Smooth muscle cell (in vitro differentiated cells): ENCODE results near the gene KRTAP13-1. TPM values are rescaled to one million over a fixed set of nuclear protein-coding genes. Genes with fewer than 3 reads are reported as not detected.

Experiments used
- DNase-seq: peaks from one replicate; lab custom pipeline; 2025; ENCODE audit not compliant: unreplicated experiment; lab: John Stamatoyannopoulos, UW
- H2AFZ ChIP-seq: fragments of 200-600 bp; sonication (generic); 2 replicates; pipeline ENCODE4 v1.6.0; 2016; ENCODE audit warnings: antibody characterized with exemption, low read depth, mild to moderate bottlenecking
- H3F3A ChIP-seq: fragments of 200-600 bp; sonication (generic); 2 replicates; pipeline ENCODE4 v1.6.0; 2017; ENCODE audit warnings: antibody characterized with exemption, low read depth
- H3K27ac ChIP-seq: fragments of 200-600 bp; sonication (generic); 2 replicates; pipeline ENCODE4 v1.5.1; 2016; ENCODE audit warnings: low read depth, mild to moderate bottlenecking
- H3K27me3 ChIP-seq: fragments of 200-600 bp; sonication (generic); 2 replicates; pipeline ENCODE4 v1.6.1; 2016; ENCODE audit warnings: low read depth, mild to moderate bottlenecking
- H3K36me3 ChIP-seq: fragments of 200-600 bp; sonication (generic); 2 replicates; pipeline ENCODE4 v1.5.1; 2016; ENCODE audit warnings: low read depth
- H3K4me1 ChIP-seq: fragments of 200-600 bp; sonication (generic); 2 replicates; pipeline ENCODE4 v1.5.1; 2016; ENCODE audit warnings: low read depth
- H3K4me2 ChIP-seq: fragments of 200-600 bp; sonication (generic); 2 replicates; pipeline ENCODE4 v1.6.0; 2016; ENCODE audit warnings: mild to moderate bottlenecking
- H3K4me3 ChIP-seq: fragments of 200-600 bp; sonication (generic); 2 replicates; pipeline ENCODE4 v1.5.1; 2016; ENCODE audit warnings: mild to moderate bottlenecking
- H3K79me2 ChIP-seq: fragments of 200-600 bp; sonication (generic); 2 replicates; pipeline ENCODE4 v1.6.0; 2016; ENCODE audit warnings: low read depth, mild to moderate bottlenecking
- H3K9ac ChIP-seq: fragments of 200-600 bp; sonication (generic); 2 replicates; pipeline ENCODE4 v1.6.0; 2016; ENCODE audit warnings: low read depth
- H3K9me3 ChIP-seq: fragments of 200-600 bp; sonication (generic); replicated peaks from 2 replicates; pipeline ENCODE4 v1.5.1; 2016; ENCODE audit warnings: low read depth
- H4K20me1 ChIP-seq: fragments of 200-600 bp; sonication (generic); 2 replicates; pipeline ENCODE4 v1.6.0; 2016; ENCODE audit warnings: low read depth
- WGBS: methylation state at CpG from one replicate; pipeline ENCODE4 v1.1.7; 2016; ENCODE audit warnings: low lambda C conversion rate; 5-methylcytosine and 5-hydroxymethylcytosine counted together
- polyA plus RNA-seq: library from polyadenylated mRNA; unstranded; fragments of >200 nt; fragmentation: Nextera tagmentation; extraction: Ambion mirVana; gene quantifications from 2 replicates; pipeline ENCODE4 v1.2.1, GENCODE V29; 2016
- total RNA-seq: library from RNA; depleted of rRNA; stranded (reverse); fragments of >200 nt; gene quantifications from 2 replicates; pipeline ENCODE4 v1.2.3, GENCODE V29; 2014
- TF ChIP-seq, protein P1 (sequence below): fragments of 200-600 bp; sonication (generic); IDR thresholded peaks from 2 replicates; pipeline ENCODE4 v1.5.1; 2017; ENCODE audit warnings: borderline replicate concordance, mild to moderate bottlenecking, antibody characterized with exemption; ENCODE audit not compliant: insufficient read depth, poor library complexity, severe bottlenecking

KRTAP13-1 gene
- total and polyA plus RNA-seq, 2 experiments from 2014 or later: not detected

DNA sequence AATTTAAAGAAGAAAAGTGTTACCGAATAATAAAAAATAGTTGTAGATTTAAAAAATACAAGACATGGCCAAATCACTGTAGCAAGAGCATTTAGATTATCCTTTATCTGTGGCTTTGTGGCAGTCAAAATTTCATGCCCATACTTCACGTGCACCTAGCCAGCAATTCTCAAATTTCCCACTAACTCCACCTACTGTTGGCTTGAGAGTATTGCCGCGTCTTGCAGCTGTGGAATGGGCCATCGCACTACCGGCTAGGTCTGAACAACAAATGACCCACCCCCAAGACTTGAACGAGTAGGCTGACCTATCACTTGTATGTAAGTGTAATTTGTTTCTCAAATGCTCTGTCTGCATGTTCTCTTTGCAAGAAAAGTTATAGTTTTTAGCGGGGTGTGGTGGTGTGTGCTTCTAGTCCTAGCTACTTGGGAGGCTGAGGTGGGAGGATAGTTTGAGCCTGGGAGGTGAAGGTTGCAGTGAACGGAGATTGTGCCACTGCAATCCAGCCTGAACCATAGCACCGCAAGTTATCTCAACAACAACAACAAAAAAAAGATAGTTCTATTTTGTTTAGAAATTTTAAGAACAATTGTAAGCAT lies 38.3 kb downstream of the KRTAP13-1 start:
- TF ChIP-seq, protein P1, sequence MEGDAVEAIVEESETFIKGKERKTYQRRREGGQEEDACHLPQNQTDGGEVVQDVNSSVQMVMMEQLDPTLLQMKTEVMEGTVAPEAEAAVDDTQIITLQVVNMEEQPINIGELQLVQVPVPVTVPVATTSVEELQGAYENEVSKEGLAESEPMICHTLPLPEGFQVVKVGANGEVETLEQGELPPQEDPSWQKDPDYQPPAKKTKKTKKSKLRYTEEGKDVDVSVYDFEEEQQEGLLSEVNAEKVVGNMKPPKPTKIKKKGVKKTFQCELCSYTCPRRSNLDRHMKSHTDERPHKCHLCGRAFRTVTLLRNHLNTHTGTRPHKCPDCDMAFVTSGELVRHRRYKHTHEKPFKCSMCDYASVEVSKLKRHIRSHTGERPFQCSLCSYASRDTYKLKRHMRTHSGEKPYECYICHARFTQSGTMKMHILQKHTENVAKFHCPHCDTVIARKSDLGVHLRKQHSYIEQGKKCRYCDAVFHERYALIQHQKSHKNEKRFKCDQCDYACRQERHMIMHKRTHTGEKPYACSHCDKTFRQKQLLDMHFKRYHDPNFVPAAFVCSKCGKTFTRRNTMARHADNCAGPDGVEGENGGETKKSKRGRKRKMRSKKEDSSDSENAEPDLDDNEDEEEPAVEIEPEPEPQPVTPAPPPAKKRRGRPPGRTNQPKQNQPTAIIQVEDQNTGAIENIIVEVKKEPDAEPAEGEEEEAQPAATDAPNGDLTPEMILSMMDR: peak; percentile 59
- no peak overlapping the region for H3K4me2 ChIP-seq
- no peaks in the 10 kb centered on the region for H3F3A ChIP-seq
- no peak for DNase-seq
- H3K9ac ChIP-seq: no peak overlapping the region
- H3K27me3 ChIP-seq: peaks cover 4% of the 10 kb centered on the region
- no peak overlapping the region for H3K27ac ChIP-seq
- no peak overlapping the region for H2AFZ ChIP-seq
- H3K4me1 ChIP-seq: no peaks in the 10 kb centered on the region
- no peaks in the 10 kb centered on the region for H3K36me3 ChIP-seq
- no peak overlapping the region for H3K4me3 ChIP-seq
- H3K9me3 ChIP-seq: no peaks in the 10 kb centered on the region
- H4K20me1 ChIP-seq: no peaks in the 10 kb centered on the region
- WGBS: 24% methylated on average over 10 of the region's 10 CpGs
- no peaks in the 10 kb centered on the region for H3K79me2 ChIP-seq

DNA sequence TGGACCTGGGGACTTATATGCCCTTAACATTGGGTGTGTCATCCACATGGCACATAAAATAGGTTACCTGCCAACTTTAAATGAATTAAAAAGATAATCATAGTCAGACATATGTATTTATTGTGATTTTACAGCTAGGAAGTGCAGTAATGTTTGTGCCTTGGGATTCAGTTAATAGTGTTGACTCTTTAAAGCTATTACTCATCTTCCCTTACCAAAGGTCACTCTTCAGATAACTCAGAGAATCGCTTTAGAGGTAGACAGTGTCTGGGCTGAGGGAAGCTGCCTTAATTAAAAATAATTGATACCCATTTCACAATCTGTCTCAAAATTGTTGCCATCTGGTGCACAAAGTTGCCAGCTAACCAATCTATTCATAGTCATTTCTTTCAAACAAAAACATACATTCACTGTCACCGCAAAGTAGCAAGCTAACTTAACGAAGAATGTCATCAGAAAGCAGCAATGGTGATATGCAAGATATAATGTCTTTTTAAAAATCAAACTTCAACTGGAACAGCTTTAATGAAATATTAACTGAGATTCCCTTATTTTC lies 41.3 kb downstream of the KRTAP13-1 start:
- TF ChIP-seq, protein P1: no peak
- WGBS: 83% methylated on average over 3 of the region's 3 CpGs
- DNase-seq: no peak
- Histone ChIP-seq H3K36me3 (no peaks in the 10 kb centered on the region), H3K4me3 (no peak overlapping the region), H3K27me3 (peaks cover 4% of the 10 kb centered on the region), H3K4me2 (no peak overlapping the region), H3K9ac (no peak overlapping the region), H3K79me2 (no peaks in the 10 kb centered on the region), H3F3A (no peaks in the 10 kb centered on the region), H2AFZ (no peak overlapping the region), H4K20me1 (no peaks in the 10 kb centered on the region), H3K4me1 (no peaks in the 10 kb centered on the region), H3K27ac (no peak overlapping the region), H3K9me3 (no peaks in the 10 kb centered on the region)

DNA sequence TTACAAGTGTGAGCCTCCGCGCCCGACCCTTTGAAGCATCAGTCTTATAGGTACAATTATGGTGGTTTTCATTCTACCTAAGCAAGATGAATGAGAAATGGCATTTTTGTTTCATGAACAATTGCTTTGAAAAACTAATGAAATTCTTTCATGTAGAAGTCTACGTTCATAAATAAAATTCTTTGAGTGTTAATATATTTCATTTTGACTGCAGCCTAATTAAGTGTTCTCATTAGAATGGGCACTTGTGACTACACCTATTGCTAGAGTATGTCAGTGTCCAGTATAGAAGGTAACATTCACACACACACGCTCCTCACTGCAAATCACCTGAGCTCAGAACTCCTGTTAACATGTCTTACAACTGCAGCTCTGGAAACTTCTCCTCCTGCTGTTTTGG lies 44.1 kb downstream of the KRTAP13-1 start, which contains the start of gene KRTAP15-1:
KRTAP15-1 (plus strand) TSS at position 301 of the 400 bp plus-strand sequence; CDS start at position 354, 53 bp downstream.
- Histone ChIP-seq H2AFZ (no peak within 1 kb of the TSS), H3K9me3 (no peaks in the 10 kb centered on the region), H3K4me1 (no peaks in the 10 kb centered on the region), H3K27ac (no peak within 1 kb of the TSS), H3K36me3 (no peaks in the 10 kb centered on the region), H3K4me3 (no peak within 1 kb of the TSS), H3K27me3 (no peaks in the 10 kb centered on the region), H4K20me1 (no peaks in the 10 kb centered on the region), H3K4me2 (no peak within 1 kb of the TSS), H3F3A (no peaks in the 10 kb centered on the region), H3K79me2 (no peaks in the 10 kb centered on the region), H3K9ac (no peak within 1 kb of the TSS)
- no peak for DNase-seq
- TF ChIP-seq, protein P1: no peak
- 95% methylated on average over 5 of the region's 5 CpGs for WGBS

DNA sequence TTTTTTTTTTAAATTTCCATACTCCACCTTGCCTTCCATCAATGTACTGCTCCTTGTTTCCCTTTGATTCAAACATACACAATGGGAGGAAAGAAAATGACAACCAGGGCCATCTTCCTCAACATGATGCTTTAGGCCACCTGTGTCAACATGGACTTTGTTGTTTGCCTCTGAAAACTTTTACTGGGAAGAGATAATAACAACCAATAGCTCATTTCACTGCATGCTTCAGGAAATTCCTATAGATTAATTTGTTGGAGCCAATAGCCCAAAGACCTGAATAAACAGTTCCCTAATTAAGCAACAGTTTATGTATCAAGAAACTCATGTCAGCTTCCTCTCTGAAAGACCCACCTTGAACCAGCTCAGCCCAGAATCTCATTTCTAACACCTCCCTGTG lies 47.4 kb downstream of the KRTAP13-1 start:
- Histone ChIP-seq H3K4me2 (no peak overlapping the region), H3K27me3 (no peaks in the 10 kb centered on the region), H4K20me1 (no peaks in the 10 kb centered on the region), H3K79me2 (no peaks in the 10 kb centered on the region), H2AFZ (no peak overlapping the region), H3K4me1 (no peaks in the 10 kb centered on the region), H3K36me3 (no peaks in the 10 kb centered on the region), H3K4me3 (no peak overlapping the region), H3F3A (no peaks in the 10 kb centered on the region), H3K27ac (no peak overlapping the region), H3K9me3 (no peaks in the 10 kb centered on the region), H3K9ac (no peak overlapping the region)
- DNase-seq: no peak
- TF ChIP-seq, protein P1: no peak
